Activated naive CD8-positive, alpha-beta T cell treated with anti-CD3 and anti-CD28 coated beads for 36 hours (primary cell): Measurements from ENCODE around the gene SVIL. TPM values are rescaled to one million over a fixed set of nuclear protein-coding genes. Genes with fewer than 3 reads are reported as not detected.

Experiments used
- DNase-seq: peaks from one replicate; pipeline ENCODE4 v3.0.0; 2021
- H3K27ac Mint-ChIP-seq: one replicate; pipeline ENCODE4 v1.8.0; 2022; ENCODE audit warnings: mild to moderate bottlenecking, moderate library complexity, mixed read lengths
- H3K27me3 Mint-ChIP-seq: one replicate; pipeline ENCODE4 v1.8.0; 2022; ENCODE audit warnings: mild to moderate bottlenecking, mixed read lengths
- H3K36me3 Mint-ChIP-seq: one replicate; pipeline ENCODE4 v1.8.0; 2021; ENCODE audit warnings: mild to moderate bottlenecking, mixed read lengths
- H3K4me1 Mint-ChIP-seq: one replicate; pipeline ENCODE4 v1.8.0; 2021; ENCODE audit warnings: mixed read lengths
- H3K4me3 Mint-ChIP-seq: one replicate; pipeline ENCODE4 v1.8.0; 2022; ENCODE audit warnings: mild to moderate bottlenecking, moderate library complexity, mixed read lengths
- H3K9me3 Mint-ChIP-seq: one replicate; pipeline ENCODE4 v1.8.0; 2022; ENCODE audit warnings: mixed read lengths
- total RNA-seq, 2 experiments: library from RNA; stranded (reverse); gene quantifications; one replicate each; pipeline ENCODE4 v1.2.3, GENCODE V29; 2021

The SVIL gene
- total RNA-seq, 2 experiments from 2014 or later, result 8.5 to 9.6 TPM

GRCh38 chr10:29437871-29438270 lies 196.9 kb downstream of the SVIL start:
- Mint-ChIP-seq H3K4me3 (no peak overlapping the region), H3K27me3 (no peaks in the 10 kb centered on the region), H3K9me3 (peaks cover 29% of the 10 kb centered on the region), H3K4me1 (peaks cover 2% of the 10 kb centered on the region), H3K36me3 (peaks cover 42% of the 10 kb centered on the region), H3K27ac (no peak overlapping the region)
- DNase-seq, result no peak

- Mint-ChIP-seq H3K4me3 (no peak overlapping the region), H3K27me3 (no peaks in the 10 kb centered on the region), H3K4me1 (peaks cover 2% of the 10 kb centered on the region), H3K9me3 (peaks cover 29% of the 10 kb centered on the region), H3K36me3 (peaks cover 42% of the 10 kb centered on the region), H3K27ac (no peak overlapping the region)
- DNase-seq, result no peak
These were observed 198.8 kb downstream of the SVIL start for GRCh38 chr10:29435809-29436501.

DNA sequence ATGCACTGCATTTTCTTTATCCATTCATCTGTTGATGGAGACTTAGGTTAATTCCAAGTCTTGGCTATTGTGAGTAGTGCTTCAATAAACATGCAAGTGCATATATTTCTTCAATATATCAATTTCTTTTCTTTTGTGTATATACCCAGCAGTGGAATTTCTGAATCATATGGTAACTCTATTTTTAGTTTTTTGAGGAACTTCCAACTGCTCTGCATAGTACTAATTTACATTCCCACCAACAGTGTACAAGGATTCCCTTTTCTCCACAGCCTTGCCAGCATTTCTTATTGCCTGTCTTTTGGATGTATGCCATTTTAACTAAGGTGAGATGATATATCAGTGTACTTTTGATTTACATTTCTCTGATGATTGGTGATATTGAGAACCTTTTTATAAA lies 200.7 kb downstream of the SVIL start:
- H3K27ac Mint-ChIP-seq, result no peak overlapping the region

DNA sequence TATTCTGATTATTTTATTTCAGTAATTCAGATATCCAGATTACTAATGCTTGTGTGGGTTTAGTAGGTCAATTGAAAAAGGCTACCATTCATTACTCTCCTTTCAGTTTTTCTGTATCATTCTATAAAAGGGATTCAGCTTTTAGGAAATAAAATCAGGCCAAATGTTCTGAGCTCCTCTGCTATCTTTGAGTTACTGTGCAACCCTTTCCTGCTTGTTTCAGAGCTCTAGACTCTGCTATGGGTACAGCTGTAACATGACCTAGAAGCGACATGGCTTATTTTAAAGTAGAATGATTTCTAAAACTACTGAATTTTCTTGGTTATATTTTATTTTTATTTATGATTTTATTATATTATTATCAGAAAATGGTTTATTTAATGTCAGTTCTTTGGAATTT lies 203.1 kb downstream of the SVIL start:
- Mint-ChIP-seq H3K27ac (no peak overlapping the region), H3K27me3 (no peaks in the 10 kb centered on the region), H3K9me3 (peaks cover 8% of the 10 kb centered on the region), H3K36me3 (peaks cover 14% of the 10 kb centered on the region), H3K4me3 (no peak overlapping the region), H3K4me1 (peaks cover 2% of the 10 kb centered on the region)
- DNase-seq, result no peak

More for the DNA sequence above, 200.7 kb downstream of the SVIL start:
- DNase-seq, result no peak
- no peaks in the 10 kb centered on the region for H3K27me3 Mint-ChIP-seq
- H3K36me3 Mint-ChIP-seq, result peaks cover 34% of the 10 kb centered on the region
- peaks cover 28% of the 10 kb centered on the region for H3K9me3 Mint-ChIP-seq
- H3K4me3 Mint-ChIP-seq, result no peak overlapping the region
- H3K4me1 Mint-ChIP-seq, result peaks cover 2% of the 10 kb centered on the region

DNA sequence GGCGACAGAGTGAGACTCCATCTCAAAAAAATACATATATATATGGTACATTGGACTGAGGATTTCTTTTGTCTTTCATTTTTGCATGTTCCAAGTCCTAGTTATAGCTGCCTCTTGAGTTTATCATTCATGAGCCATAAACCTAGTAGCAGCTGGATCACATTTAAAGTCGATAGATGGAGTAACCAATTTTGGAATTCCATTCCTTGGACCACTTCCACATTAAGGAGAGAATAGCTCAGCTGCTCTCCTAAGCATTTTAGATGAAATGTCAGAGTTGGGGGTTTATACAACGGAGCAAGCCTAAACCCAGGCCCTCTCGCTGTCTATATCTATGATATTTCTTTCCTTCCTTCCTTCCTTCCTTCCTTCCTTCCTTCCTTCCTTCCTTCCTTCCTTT lies 204.7 kb downstream of the SVIL start:
- peaks cover 9% of the 10 kb centered on the region for H3K36me3 Mint-ChIP-seq
- no peak for DNase-seq
- H3K4me3 Mint-ChIP-seq, result no peak overlapping the region
- H3K27me3 Mint-ChIP-seq, result no peaks in the 10 kb centered on the region
- peaks cover 5% of the 10 kb centered on the region for H3K9me3 Mint-ChIP-seq
- H3K27ac Mint-ChIP-seq, result no peak overlapping the region
- peaks cover 2% of the 10 kb centered on the region for H3K4me1 Mint-ChIP-seq

GRCh38 chr10:29428486-29428885 lies 206.3 kb downstream of the SVIL start:
- no peaks in the 10 kb centered on the region for H3K4me1 Mint-ChIP-seq
- peaks cover 11% of the 10 kb centered on the region for H3K36me3 Mint-ChIP-seq
- H3K9me3 Mint-ChIP-seq, result no peaks in the 10 kb centered on the region
- no peak overlapping the region for H3K4me3 Mint-ChIP-seq
- H3K27me3 Mint-ChIP-seq, result no peaks in the 10 kb centered on the region
- no peak overlapping the region for H3K27ac Mint-ChIP-seq
- no peak for DNase-seq

- H3K9me3 Mint-ChIP-seq, result no peaks in the 10 kb centered on the region
- no peak for DNase-seq
- no peak overlapping the region for H3K4me3 Mint-ChIP-seq
- no peaks in the 10 kb centered on the region for H3K4me1 Mint-ChIP-seq
- H3K27me3 Mint-ChIP-seq, result no peaks in the 10 kb centered on the region
- H3K36me3 Mint-ChIP-seq, result peaks cover 14% of the 10 kb centered on the region
- H3K27ac Mint-ChIP-seq, result no peak overlapping the region
These were observed 207.1 kb downstream of the SVIL start for GRCh38 chr10:29427667-29428066.

DNA sequence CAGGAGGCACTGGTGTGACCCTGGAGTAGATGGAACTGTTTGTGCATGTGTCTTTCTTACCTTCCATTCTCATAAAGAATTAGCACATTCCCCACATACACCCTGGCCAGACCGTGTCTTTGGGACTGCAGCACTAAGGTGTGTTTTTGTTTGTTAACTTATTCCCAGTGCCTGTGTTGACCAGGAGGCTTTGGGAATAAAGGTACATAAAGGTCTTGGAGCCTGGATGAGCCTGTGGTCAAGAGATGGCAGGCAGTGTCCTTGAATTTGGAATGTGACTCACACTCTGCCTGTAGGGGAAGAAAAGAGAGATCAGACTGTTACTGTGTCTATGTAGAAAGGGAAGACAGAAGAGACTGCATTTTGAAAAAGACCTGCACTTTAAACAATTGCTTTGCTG lies 208.4 kb downstream of the SVIL start:
- no peak for DNase-seq
- no peak overlapping the region for H3K4me3 Mint-ChIP-seq
- H3K27me3 Mint-ChIP-seq, result no peaks in the 10 kb centered on the region
- H3K27ac Mint-ChIP-seq, result no peak overlapping the region
- no peaks in the 10 kb centered on the region for H3K4me1 Mint-ChIP-seq
- H3K36me3 Mint-ChIP-seq, result peaks cover 23% of the 10 kb centered on the region
- no peaks in the 10 kb centered on the region for H3K9me3 Mint-ChIP-seq

DNA sequence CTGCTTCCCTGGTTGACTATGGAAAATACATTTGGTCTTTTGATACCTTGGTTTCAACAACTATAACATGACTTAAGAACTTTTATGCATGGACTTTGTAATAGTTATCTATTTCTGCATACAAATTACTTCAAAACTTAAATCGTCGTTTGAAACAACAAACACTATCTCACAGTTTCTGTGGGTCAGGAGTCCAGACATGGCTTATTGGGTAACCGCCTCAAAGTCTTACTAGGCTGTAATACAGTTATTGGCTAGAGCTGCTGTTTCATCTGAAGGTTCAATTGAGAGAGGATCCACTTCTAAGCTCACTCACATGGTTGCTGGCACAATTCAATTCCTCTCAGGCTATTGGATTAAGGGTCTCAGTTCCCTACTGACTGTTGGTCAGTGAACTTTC lies 210.8 kb downstream of the SVIL start:
- Mint-ChIP-seq H3K36me3 (peaks cover 34% of the 10 kb centered on the region), H3K9me3 (no peaks in the 10 kb centered on the region), H3K4me1 (no peaks in the 10 kb centered on the region), H3K4me3 (no peak overlapping the region), H3K27me3 (no peaks in the 10 kb centered on the region), H3K27ac (no peak overlapping the region)
- no peak for DNase-seq

GRCh38 chr10:29420744-29421143 lies 214.0 kb downstream of the SVIL start:
- H3K4me1 Mint-ChIP-seq, result no peaks in the 10 kb centered on the region
- peaks cover 41% of the 10 kb centered on the region for H3K36me3 Mint-ChIP-seq
- no peak overlapping the region for H3K4me3 Mint-ChIP-seq
- H3K27me3 Mint-ChIP-seq, result no peaks in the 10 kb centered on the region
- no peak overlapping the region for H3K27ac Mint-ChIP-seq
- no peak for DNase-seq
- H3K9me3 Mint-ChIP-seq, result no peaks in the 10 kb centered on the region

GRCh38 chr10:29417324-29417723 lies 217.4 kb downstream of the SVIL start:
- no peaks in the 10 kb centered on the region for H3K27me3 Mint-ChIP-seq
- no peak overlapping the region for H3K27ac Mint-ChIP-seq
- H3K4me1 Mint-ChIP-seq, result peaks cover 11% of the 10 kb centered on the region
- DNase-seq, result no peak
- H3K36me3 Mint-ChIP-seq, result peaks cover 24% of the 10 kb centered on the region
- no peaks in the 10 kb centered on the region for H3K9me3 Mint-ChIP-seq
- no peak overlapping the region for H3K4me3 Mint-ChIP-seq

DNA sequence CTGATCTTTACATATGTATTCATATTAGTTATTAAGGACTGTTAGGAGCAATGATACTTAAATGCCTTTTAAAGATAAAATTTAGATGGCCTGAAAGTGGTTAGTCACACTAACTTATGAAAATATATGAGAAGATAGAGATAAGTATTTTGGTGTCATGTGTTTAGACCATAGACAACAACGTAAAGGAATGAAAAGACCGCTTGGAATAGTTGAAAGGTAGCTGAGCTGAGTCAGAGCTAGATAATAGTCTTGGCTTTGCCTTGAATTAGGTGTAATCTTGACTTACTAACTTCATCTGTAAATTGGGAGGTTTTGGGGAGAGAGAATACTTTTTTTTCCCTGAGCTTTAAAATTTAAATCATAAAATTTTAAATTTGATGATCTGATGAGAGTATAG lies 218.9 kb downstream of the SVIL start:
- H3K4me3 Mint-ChIP-seq, result no peak overlapping the region
- H3K36me3 Mint-ChIP-seq, result peaks cover 18% of the 10 kb centered on the region
- H3K27me3 Mint-ChIP-seq, result no peaks in the 10 kb centered on the region
- no peak for DNase-seq
- H3K9me3 Mint-ChIP-seq, result no peaks in the 10 kb centered on the region
- H3K27ac Mint-ChIP-seq, result no peak overlapping the region
- peaks cover 18% of the 10 kb centered on the region for H3K4me1 Mint-ChIP-seq

DNA sequence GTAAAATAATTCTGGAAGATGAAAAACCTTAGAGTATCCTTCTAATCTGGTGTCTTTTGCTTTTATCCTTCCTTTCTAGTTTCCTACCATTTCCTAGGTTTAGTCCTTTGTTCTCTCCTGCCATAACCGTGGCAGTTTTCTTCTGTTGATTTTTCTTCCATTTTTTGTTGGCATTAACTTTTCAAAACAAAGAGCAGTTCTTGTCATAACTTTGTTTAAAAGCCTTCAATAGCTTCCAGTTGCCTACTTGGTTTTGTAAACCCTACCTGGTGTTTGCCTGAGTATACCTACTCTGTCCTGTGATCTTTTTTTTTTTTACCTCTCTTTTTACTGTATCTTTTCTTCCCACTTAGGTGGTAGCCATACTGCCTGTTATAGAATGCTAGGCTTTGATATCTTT lies 220.3 kb downstream of the SVIL start:
- Mint-ChIP-seq H3K4me1 (peaks cover 23% of the 10 kb centered on the region), H3K4me3 (no peak overlapping the region), H3K27me3 (no peaks in the 10 kb centered on the region), H3K27ac (no peak overlapping the region), H3K9me3 (no peaks in the 10 kb centered on the region), H3K36me3 (peaks cover 9% of the 10 kb centered on the region)
- no peak for DNase-seq

DNA sequence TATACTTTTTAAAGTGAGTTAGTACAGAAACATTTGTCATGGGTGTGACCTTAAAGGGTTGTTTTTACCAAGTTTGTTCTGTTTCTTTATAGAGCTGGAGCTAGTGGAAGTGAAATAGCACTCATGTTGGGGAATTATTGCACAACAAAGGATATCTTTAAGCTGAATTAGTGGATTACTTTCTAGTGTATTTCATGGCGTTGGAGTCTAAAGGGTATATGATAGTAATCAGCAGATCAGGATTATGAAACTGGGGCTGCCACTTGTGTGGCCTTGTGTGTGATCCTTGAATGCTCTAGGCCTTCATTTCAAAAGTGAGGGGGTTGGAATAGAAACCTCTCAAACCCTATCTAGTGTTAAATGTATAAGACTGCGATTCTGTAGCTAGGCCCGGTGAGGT lies 222.3 kb downstream of the SVIL start:
- no peak for DNase-seq
- Mint-ChIP-seq H3K4me1 (peaks cover 28% of the 10 kb centered on the region), H3K27me3 (no peaks in the 10 kb centered on the region), H3K9me3 (no peaks in the 10 kb centered on the region), H3K27ac (no peak overlapping the region), H3K36me3 (peaks cover 8% of the 10 kb centered on the region), H3K4me3 (no peak overlapping the region)

DNA sequence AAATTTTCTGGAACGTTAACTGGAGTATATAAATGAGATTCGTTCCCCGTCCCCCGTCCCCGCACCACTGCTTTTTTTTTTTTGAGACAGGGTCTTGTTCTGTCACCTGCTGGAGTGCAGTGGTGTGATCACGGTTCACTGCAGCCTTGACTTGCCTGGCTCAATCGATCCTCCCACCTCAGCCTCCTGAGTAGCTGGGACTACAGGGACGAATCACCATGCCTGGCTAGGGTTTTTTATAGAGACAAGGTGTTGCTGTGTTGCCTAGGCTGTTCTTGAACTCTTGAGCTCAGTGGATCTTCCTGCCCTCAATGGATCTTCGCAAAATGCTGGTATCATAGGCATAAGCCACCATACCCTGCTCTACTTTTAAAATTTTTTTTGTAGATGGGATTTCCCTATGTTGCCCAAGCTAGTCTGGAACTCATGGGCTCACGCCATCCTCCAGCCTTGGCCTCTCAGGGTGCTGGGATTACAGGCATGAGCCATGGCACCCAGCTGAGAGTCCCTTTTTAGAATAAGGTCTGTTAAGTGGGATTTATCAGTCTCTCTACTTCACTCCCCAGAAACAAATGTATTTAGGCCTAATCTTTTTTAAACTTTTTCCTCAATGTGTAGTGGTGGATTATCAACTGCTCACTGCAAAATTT lies 223.0 kb downstream of the SVIL start:
- peaks cover 3% of the 10 kb centered on the region for H3K9me3 Mint-ChIP-seq
- peaks cover 1% of the 10 kb centered on the region for H3K36me3 Mint-ChIP-seq
- H3K4me1 Mint-ChIP-seq, result peaks cover 28% of the 10 kb centered on the region
- no peaks in the 10 kb centered on the region for H3K27me3 Mint-ChIP-seq
- DNase-seq, result no peak
- no peak overlapping the region for H3K4me3 Mint-ChIP-seq
- no peak overlapping the region for H3K27ac Mint-ChIP-seq
